NCI-H1048 (cell line): ENCODE results near the gene FOXP1.

ENCODE experiments used
- DNase-seq: peaks from one replicate; lab custom pipeline; 2025; lab: John Stamatoyannopoulos, UW

FOXP1 gene

DNA sequence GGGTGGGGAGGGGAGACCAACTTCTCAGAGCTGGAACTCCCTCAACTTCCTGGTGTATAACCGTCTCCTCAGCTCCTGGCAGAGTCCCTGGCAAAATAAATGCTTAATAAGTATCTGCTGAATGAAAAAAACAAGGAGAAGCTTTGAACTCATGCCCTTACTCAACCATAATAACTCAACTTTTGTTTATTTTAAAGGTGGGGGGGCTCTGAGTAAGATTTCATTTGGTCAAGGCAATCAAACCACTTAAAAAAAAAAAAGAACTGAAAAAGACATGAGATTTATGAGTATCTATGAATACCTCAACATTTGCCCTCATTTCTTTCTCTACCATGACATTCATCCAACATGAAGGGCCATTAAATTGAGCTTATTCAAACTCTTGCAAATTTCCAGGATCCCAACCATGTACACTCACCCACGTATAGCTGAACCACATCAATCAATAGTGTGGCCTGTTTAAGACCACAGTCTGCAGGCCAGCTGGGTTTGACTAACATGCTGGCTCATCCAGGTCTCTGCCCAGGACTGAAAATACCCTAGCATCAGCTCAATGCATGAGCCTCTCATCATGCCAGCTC is 157.9 kb downstream of the FOXP1 start:
- DNase-seq: no peak

- peak; percentile 54 for DNase-seq
Measured at GRCh38 chr3:71423151-71423906, 160.2 kb downstream of the FOXP1 start.

DNA sequence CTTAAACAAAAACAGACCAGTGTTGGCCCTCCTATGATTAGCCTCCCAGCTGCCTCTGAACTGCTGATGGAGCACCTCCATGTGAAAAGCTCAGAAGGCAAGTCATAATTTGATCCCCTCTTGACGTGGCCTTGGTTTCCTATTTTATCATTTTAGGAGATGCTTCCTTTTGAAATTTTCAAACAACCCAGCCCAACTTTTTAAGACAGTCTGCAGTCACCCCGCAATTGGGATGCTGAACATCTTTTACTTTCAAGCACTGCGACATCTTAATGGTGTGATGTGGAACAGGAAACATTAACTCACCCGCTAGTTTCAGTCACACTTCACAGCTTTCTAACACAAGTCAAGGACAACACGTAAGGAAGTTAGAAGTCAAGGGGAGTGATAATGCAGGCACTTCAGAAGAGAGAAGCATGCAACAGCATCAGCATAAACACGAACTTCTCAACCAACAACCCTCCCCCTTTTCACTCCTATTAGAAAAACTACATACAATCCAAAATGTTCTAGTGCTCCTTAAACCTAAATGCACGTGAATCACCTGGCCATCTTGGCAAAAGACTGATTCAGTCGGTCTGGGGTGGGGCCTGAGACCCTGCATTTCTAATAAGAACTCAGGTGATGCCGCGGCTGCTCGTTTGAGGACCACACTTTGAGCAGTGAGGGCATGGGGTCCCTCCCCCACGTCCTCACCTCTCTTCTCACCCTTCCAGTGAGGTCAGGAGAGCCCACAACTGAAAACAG is 161.5 kb downstream of the FOXP1 start:
- DNase-seq: no peak

- DNase-seq: no peak
Measured at GRCh38 chr3:71421475-71421819, 162.1 kb downstream of the FOXP1 start.

DNA sequence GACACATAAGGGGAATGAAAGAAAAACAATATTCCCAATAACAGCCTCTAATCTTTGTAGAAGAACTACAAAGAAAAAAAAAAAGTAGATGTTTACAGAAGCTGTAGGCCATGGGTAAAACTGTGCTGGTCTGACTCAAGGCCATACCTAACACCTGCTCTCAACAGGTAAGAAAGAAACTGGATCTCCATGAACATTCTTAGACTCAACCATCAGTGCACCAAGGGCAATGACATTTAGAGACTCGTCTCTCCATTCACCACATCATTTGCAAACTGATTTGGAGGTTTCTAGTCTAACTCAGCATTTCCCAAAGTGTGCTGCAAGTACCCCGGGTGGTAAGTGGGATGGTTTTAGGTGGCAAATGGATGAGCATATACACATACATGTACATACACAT is 164.2 kb downstream of the FOXP1 start:
- no peak for DNase-seq

DNA sequence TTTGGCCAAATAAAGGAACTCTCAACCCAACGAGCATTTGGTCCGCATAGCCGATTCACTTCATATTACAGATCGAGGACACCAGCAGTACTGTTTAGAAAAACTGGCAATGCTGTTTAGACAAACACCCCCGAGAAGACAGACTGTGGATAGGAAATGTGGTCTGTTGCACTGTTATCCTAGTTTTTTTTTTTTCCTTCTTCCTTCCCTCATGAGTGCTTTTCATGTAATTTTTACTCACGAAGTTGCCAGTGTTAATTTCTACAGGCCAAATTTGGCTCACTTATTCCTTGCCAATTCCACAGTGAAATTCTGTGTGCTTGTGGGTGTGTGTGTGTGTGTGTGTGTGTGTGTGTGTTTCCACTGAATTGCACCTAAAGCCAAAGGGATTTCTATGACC is 165.7 kb downstream of the FOXP1 start:
- DNase-seq: no peak

DNA sequence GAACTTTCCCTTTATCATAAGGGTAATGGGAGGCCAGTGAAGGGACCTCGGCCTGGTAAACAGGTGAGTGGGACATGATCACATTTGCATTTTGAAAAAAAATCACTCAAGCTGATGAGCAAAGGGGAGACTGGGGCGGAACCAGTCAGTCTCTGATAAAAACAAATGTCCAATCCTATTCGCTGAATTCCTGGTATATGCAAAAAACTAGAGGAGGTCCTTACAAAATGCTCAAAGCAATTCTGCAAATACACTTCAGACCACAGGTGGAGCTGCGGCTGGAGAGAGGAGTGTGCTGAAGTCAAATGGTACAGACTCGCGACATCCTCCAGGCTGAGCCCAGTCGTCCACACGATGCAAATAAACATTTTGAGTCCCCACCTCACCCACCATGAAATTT is 166.7 kb downstream of the FOXP1 start:
- peak; percentile 27 for DNase-seq

DNA sequence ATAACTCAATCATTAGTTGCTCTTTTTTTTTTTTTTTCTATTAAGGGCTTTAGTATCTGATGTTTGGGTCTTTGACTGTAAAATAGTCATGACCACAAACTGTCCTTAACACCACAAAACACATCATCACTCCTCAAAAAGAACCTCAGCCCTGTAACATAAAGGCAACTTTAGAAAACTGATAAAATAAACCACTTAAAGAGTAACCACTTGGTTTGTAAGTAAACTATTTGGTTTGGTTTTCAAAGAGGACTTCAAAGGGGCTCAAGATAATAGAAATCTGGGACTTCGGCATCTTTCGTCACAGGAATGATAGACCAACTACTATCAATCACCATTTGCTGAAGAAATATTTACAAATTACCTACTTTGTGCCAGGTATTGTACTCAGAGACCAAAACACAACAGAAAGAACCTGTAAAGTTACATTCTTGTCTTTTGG is 167.8 kb downstream of the FOXP1 start:
- DNase-seq: no peak

GRCh38 chr3:71414189-71414927 is 169.2 kb downstream of the FOXP1 start:
- DNase-seq: no peak

- no peak for DNase-seq
Measured at GRCh38 chr3:71413572-71413971, 170.0 kb downstream of the FOXP1 start.

- no peak for DNase-seq
Measured at GRCh38 chr3:71409352-71409751, 174.2 kb downstream of the FOXP1 start.

DNA sequence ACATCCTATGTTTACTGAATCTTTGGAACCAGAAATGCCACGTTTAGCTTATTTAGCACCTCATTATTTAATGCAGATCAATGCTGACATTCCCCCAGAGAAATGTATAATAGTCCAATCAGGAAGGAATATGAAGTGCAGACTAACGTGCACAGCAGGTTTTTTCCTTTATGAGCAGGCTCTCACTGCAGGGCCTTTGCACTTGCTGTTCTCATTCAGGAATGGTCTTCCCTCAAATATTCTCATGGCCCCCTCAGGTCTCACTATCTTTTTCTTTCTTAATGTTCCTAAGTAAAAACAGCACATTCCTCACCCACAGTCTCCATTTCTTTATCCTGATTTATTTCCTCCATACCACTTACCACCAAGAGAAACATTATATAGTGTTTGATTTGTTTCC is 174.6 kb downstream of the FOXP1 start:
- DNase-seq: no peak

DNA sequence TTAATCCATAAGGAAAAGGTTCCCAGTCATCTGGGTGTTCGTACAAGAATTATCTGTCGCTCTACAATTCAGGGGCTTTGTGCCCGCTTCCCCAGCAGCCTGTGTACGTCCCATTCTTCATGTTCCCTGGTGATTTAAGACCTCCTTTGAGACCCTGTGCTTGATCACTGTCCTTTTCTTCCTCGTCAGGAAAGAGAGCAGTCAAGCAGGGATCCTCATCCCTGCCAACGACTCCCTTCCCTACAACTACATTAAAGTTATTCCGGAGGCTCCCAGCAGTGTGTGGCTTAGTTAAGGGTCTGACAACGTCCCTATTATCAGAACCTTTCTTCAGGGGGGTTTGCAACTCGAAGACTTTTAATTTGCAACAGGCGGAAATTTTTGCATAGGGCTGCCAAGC is 175.7 kb downstream of the FOXP1 start:
- DNase-seq: no peak

GRCh38 chr3:71406972-71407810 is 176.3 kb downstream of the FOXP1 start:
- DNase-seq: no peak

DNA sequence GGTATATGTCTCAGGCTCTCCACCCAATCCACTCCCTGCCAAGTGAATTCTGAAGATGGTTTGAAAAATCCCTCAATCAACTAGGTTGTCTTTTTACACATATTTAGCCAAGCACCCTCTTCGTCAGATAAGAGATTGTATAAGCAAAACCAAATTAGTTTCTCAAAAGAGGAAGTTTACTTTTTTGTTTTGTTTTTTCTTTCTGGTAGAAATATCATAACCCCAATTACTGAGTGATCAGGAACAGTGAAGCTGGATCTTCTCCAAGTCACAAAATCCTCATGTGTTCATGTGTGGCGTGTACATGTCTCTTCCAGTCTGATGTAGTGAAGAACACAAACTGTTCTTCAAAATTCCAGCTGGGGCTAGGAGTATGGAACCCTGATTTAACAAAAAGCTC is 180.6 kb downstream of the FOXP1 start:
- no peak for DNase-seq

- no peak for DNase-seq
Measured at GRCh38 chr3:71402280-71402679, 181.2 kb downstream of the FOXP1 start.

DNA sequence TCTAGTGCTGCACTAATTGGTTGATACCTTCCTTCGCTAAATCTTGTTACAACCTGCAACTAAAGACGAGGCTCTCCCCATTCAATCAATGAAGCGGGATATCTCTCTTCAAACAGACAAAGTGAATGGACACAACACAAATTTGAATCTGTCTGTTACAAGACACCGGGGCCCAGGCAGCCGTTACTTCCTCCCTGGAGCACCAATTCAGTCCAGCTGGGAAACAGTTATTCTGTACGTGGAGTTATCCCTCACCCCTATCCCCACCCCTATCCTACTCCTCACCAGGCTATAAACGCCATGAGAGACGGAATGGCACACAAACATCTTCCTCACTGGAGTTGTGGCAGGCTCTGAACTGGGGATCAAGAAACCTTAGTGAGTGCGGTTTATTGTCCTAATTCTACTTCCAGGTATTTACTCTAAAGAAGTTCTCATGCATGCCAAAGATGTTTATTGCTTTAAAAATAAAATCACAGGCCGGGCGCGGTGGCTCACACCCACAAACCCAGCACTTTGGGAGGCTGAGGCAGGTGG is 181.8 kb downstream of the FOXP1 start:
- DNase-seq: no peak

- no peak for DNase-seq
Measured at GRCh38 chr3:71400986-71401451, 182.5 kb downstream of the FOXP1 start.

GRCh38 chr3:71399478-71399877 is 184.1 kb downstream of the FOXP1 start:
- DNase-seq: no peak

DNA sequence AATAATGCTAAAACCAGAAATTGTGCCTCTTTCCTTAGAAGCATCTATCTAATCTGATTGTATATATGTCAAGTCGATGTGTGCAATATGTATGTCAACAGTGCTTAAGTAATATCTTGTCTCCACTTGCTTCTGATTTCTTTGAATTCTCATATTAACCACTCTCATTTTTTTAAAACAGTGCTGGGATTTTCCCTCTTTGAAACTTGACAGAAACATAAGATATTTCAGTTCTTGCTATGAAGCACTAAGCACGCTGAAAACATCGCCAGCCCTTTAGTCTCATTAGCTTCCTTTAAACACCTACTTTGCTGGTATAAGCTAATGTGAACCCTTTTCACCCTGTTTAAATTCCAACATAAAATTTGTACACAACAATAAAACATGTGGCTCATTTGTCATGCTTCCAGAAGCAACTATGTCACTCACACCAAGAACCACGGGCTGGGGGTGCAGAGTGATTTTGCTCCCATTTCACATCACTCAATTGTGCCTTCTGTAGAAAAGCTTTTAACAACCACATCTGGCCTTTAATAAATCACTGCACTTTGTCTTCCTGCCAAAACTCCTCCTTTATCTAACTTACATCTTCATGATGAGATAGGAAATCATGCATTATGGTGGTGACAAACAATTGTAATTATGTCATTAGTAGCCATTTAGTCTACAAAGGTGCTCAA is 185.2 kb downstream of the FOXP1 start:
- DNase-seq: no peak

DNA sequence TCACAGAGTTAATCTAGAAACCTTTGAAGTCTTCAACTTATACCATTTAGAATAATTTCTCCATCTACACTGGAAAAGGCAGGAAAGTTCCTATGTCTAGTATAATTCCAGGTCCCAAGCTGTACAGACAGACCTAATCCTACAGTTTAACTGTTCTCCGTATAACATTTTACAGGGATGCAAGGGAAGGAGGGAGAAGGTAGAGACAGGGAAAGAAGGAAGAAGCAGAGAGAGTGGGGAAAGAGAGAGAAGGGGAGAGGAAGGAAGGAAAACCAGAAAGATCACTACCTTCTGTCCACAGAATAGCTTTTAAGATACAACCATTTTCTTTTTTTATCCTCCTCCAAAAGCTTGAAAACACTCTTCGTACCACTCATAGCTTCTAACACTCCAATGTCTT is 185.8 kb downstream of the FOXP1 start:
- no peak for DNase-seq
